Mammary epithelial cell (primary cell): ENCODE measurements around the gene ADGRB3.

Experiments used
- CTCF ChIP-seq, 2 donors: IDR thresholded peaks in 1 of 2; conservative IDR thresholded peaks in 1 of 2; 2 replicates each; pipeline ENCODE4 v1.5.1; 2011 to 2012; ENCODE audit warnings: inconsistent platforms in 2 of 2, low read length in 2 of 2, mild to moderate bottlenecking in 2 of 2, control low read depth in 1 of 2, low read depth in 1 of 2; ENCODE audit not compliant: insufficient read depth in 1 of 2; ENCODE audit errors: extremely low read depth in 1 of 2
- EZH2 ChIP-seq: IDR thresholded peaks from 2 replicates; pipeline ENCODE4 v1.6.1; 2012; ENCODE audit warnings: low read length, inconsistent platforms, borderline replicate concordance

DNA sequence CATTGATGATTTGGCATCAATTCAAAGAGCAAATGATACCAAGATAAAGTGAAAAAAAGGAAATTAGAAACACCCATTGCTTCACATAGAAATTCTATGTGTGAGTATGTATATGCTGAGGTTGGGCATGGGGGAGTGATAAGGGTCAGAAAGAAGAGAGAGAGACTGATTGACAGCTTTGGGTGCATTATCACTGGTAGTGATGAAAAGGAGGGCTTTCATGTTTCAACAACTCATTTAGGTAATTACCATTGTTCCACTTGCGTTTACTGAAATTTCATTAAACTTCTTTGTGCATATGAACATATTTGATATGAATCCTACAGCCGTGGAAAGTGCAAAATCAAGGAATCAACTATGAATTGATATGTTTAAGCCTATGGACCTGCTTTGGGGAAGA is 84.7 kb downstream of the ADGRB3 start:
- TF ChIP-seq CTCF (conservative IDR thresholded peaks at IDR 0.05 in 1 of 2, IDR thresholded peaks at IDR 0.05 in 1 of 2; ENCODE audit: extremely low read depth in 1 of 2, insufficient read depth in 1 of 2, low read depth in 1 of 2, low read length in 2 of 2) (no peak), EZH2 (no peak)
